ENCODE results near the gene RPL36A. TPM values are rescaled to one million over a fixed set of nuclear protein-coding genes. Genes with fewer than 3 reads are reported as not detected.

RPL36A gene
- 2,394 to 3,664 TPM (median 2,504 TPM) in 5 replicates for total RNA-seq (2022; extraction: Qiagen RNA extraction)

DNA sequence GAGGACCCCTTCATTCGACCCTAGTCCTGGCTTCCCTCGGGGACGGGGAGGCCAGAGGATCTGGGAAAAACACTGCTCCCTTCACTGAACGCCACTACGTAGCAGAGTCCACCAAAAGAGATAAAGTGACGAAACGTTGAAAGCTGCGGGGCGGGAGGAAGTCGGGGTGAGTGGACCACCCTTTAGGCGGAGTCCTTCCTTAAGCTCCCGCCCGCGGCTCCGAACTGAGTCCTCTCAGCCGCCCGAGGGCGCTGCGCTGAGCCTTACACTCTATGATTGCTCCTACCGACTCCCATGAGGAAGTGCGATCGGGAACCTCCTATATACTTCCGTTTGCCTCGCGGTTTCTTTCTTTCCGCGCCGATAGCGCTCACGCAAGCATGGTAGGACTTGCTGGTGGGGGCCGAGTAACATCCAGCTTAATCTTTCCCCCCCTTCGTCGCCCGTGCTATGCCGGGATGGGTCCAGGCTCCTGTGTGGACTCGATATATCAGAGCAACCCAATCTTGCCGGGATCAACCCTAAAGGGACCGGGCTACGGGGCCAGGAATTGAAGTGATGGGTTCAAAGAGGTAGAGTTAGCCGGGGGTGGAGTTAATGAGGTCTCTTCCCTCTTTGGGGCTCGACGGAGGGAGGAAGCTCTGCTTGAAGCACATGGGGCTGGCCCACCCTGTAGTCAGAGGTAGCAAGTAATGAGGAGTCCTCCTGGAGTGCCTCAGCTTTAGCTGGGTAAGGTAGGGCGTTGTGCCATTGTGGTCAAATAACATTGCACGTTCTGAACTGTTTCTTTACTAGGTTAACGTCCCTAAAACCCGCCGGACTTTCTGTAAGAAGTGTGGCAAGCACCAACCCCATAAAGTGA, at the start of gene RPL36A:
Gene RPL36A (plus strand): TSS at position 348 of the 862 bp plus-strand sequence. CDS start 33 bp downstream, at position 381.

DNA sequence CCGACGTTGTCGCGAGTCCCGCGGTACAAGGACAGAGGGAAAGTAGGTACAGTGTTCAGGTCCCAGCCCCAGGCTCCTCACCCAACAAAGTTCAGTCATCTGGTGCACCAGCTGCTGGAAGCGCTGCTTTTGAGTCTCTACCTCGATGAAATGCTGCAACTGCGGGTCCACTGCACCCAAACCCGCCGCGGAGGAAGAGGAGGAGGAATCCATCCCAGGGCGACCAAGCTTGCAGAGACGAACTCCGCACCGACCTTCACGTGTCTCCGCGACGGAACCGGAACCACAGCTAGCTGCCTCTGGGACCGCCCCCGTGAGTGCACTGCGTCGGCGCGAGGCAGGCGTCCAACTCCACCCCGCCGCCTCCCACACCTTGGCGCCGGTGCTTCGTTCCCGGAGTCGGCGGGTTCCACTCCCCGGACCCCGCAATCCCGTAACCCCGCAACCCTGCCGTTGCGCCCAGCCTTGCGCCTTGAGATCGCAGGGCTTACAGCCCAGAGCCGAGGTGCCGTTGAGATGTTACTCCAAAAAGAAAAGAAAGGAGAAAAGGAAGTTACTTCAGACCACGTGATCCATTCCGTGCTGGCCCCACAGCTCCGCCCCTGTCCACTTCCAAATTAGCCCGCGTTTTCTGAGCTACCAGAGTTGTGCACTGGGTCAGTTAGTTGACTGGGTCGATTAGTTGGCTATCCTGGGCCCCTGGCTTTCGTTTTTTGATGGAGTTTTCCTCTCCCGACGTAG, 42.2 kb upstream of the RPL36A start, which contains the start of gene TIMM8A:
Gene TIMM8A (minus strand): TSS at position 291 of the 741 bp plus-strand sequence. CDS start 78 bp downstream, at position 213.

DNA sequence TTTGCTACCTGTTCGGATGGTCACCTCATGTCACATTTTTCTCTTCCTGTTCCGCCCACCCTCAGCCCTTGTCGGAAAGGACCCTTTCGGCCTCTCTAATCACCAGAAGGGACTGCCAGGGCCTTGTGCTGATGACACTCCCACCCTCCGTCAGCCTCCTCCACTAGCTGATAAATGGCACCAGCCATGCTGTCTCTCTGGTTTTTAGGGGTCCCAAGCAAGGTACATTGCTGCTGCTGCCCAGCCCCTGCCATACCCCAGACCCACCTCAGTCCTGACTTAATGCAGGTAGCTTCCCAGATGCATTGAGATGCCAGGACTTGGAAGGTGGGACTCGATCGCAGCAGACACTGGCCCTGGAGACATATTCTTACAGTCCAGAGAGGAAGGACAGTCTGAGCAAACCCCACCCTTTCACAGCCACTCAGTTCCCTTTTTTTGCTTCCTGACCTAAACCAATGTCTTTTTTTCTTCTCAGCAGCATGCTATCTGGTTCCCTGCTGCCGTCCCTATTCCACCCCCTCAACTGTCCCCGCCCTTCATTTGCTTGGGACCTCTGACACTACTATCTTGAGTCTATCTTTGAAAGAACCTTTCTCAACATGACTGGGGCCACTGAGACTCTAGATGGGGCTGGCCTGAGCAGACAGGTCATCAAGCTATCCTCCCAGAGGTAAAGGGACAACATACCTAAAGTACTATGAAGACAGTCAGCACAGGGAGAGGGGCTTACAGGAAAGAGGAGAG, 4.8 kb upstream of the RPL36A start, which contains the start of gene BTK:
Gene BTK (minus strand): TSS at position 397 of the 747 bp plus-strand sequence. CDS start 10,907 bp downstream, outside the sequence.

DNA sequence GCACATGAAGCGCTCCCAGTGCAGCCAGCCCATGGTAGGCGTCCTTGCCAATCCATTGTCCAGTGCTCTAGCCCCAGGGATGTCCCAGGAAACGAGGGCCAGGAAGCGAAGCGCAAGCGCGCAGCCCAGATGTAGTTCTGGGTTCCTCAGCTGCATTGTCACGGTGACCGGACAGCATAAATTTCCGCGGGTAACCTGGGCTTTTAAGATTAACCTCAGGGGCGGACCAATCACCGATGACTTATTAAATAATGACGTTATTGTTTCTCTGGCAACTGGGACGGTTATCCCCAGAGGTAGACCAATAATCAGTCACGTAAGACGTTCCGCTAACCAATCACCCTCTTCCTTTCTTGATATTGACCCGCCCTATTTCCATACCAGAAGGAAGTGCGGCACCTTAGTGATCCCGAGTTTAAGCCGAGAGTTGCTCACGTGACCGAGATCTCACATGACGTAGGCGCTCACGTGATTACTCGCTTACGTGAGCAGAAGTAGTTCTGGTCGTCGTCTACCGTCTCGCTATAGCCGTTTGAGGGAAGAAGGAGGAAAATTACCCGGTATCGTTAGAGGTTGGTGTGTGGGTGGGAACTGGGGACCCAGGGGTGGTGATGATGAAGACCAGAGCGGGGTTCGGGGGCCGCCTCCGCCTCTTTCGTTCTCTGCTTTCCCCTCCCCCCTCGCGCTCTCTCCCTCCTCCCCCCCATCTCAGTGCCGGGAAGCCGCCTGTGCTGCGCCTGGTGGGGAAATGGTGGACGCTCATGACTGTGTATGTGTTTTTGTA, 17.1 kb downstream of the RPL36A start, which contains the start of the genes GLA and HNRNPH2:
Gene GLA (minus strand): TSS at position 178 of the 784 bp plus-strand sequence. CDS start 22 bp downstream, at position 156.
Gene HNRNPH2 (plus strand): TSS at position 475 of the 784 bp plus-strand sequence. CDS start 3,767 bp downstream, outside the sequence.

Other genes with a start within 250 kb of the RPL36A start
- gene DRP2, start 171.2 kb upstream of the RPL36A start, total RNA-seq (2022; extraction: Qiagen RNA extraction), result 0.15 to 0.19 TPM (median 0.19 TPM) in 5 replicates
- gene TAF7L, start 99.7 kb upstream of the RPL36A start, total RNA-seq (2022; extraction: Qiagen RNA extraction), result 0.05 to 0.22 TPM (median 0.09 TPM) in 5 replicates
- 26.3 to 27.2 TPM (median 26.7 TPM) in 5 replicates for gene TIMM8A, start 42.3 kb upstream of the RPL36A start, total RNA-seq (2022; extraction: Qiagen RNA extraction)
- 0.12 to 0.20 TPM (median 0.20 TPM) in 4 of 5 replicates, not detected in the other for gene BTK, start 4.8 kb upstream of the RPL36A start, total RNA-seq (2022; extraction: Qiagen RNA extraction)
- gene GLA, start 16.9 kb downstream of the RPL36A start, total RNA-seq (2022; extraction: Qiagen RNA extraction), result 141 to 167 TPM (median 159 TPM) in 5 replicates
- gene HNRNPH2, start 17.2 kb downstream of the RPL36A start, total RNA-seq (2022; extraction: Qiagen RNA extraction), result 58.0 to 65.0 TPM (median 59.2 TPM) in 5 replicates
- gene ARMCX4, start 94.4 kb downstream of the RPL36A start, total RNA-seq (2022; extraction: Qiagen RNA extraction), result 0.29 to 0.63 TPM (median 0.50 TPM) in 5 replicates
- gene ARMCX1, start 159.5 kb downstream of the RPL36A start, total RNA-seq (2022; extraction: Qiagen RNA extraction), result 0.20 to 0.49 TPM (median 0.34 TPM) in 5 replicates
- gene ARMCX6, start 227.0 kb downstream of the RPL36A start, total RNA-seq (2022; extraction: Qiagen RNA extraction), result 41.4 to 48.0 TPM (median 44.2 TPM) in 5 replicates
- 19.1 to 22.9 TPM (median 22.8 TPM) in 5 replicates for gene ARMCX3, start 232.1 kb downstream of the RPL36A start, total RNA-seq (2022; extraction: Qiagen RNA extraction)

Measured in A549 treated with dexamethasone at 1 μM for 4 hours (cell line).